ENCODE measurements around the gene PTPRN2.

The PTPRN2 gene

GRCh38 chr7:158040199-158040598, 547.4 kb downstream of the PTPRN2 start:
- TF ChIP-seq GATA2 (IDR thresholded peaks at IDR 0.05; ENCODE audit: low read depth, low read length) (no peak), GATA3 (IDR thresholded peaks at IDR 0.05; ENCODE audit: low read depth, low read length) (no peak)

- no peak for TF ChIP-seq GATA3 (IDR thresholded peaks at IDR 0.05; ENCODE audit: low read depth, low read length)
- TF ChIP-seq GATA2 (IDR thresholded peaks at IDR 0.05; ENCODE audit: low read depth, low read length) = no peak
Measured at GRCh38 chr7:158039270-158039669, 548.4 kb downstream of the PTPRN2 start.

- TF ChIP-seq GATA2 (IDR thresholded peaks at IDR 0.05; ENCODE audit: low read depth, low read length) (no peak), GATA3 (IDR thresholded peaks at IDR 0.05; ENCODE audit: low read depth, low read length) (no peak)
Measured at GRCh38 chr7:158037211-158037610, 550.4 kb downstream of the PTPRN2 start.

- TF ChIP-seq GATA2 (IDR thresholded peaks at IDR 0.05; ENCODE audit: low read depth, low read length) = no peak
- no peak for TF ChIP-seq GATA3 (IDR thresholded peaks at IDR 0.05; ENCODE audit: low read depth, low read length)
Measured at GRCh38 chr7:158035343-158035742, 552.3 kb downstream of the PTPRN2 start.

- no peak for TF ChIP-seq GATA3 (IDR thresholded peaks at IDR 0.05; ENCODE audit: low read depth, low read length)
- TF ChIP-seq GATA2 (IDR thresholded peaks at IDR 0.05; ENCODE audit: low read depth, low read length) = no peak
Measured at GRCh38 chr7:158034571-158034970, 553.1 kb downstream of the PTPRN2 start.

GRCh38 chr7:158033196-158033595, 554.4 kb downstream of the PTPRN2 start:
- TF ChIP-seq GATA3 (IDR thresholded peaks at IDR 0.05; ENCODE audit: low read depth, low read length) = no peak
- no peak for TF ChIP-seq GATA2 (IDR thresholded peaks at IDR 0.05; ENCODE audit: low read depth, low read length)

GRCh38 chr7:158032561-158033115, 555.0 kb downstream of the PTPRN2 start:
- no peak for TF ChIP-seq GATA2 (IDR thresholded peaks at IDR 0.05; ENCODE audit: low read depth, low read length)
- TF ChIP-seq GATA3 (IDR thresholded peaks at IDR 0.05; ENCODE audit: low read depth, low read length) = no peak

- TF ChIP-seq GATA2 (IDR thresholded peaks at IDR 0.05; ENCODE audit: low read depth, low read length) (no peak), GATA3 (IDR thresholded peaks at IDR 0.05; ENCODE audit: low read depth, low read length) (no peak)
Measured at GRCh38 chr7:158031867-158032308, 555.7 kb downstream of the PTPRN2 start.

- no peak for TF ChIP-seq GATA3 (IDR thresholded peaks at IDR 0.05; ENCODE audit: low read depth, low read length)
- TF ChIP-seq GATA2 (IDR thresholded peaks at IDR 0.05; ENCODE audit: low read depth, low read length) = 0 out of 2 replicates have a peak, but pooled peaks have one; percentile 10
Measured at GRCh38 chr7:158030566-158030965, 557.1 kb downstream of the PTPRN2 start.

- TF ChIP-seq GATA3 (IDR thresholded peaks at IDR 0.05; ENCODE audit: low read depth, low read length) (no peak), GATA2 (IDR thresholded peaks at IDR 0.05; ENCODE audit: low read depth, low read length) (no peak)
Measured at GRCh38 chr7:158030071-158030470, 557.6 kb downstream of the PTPRN2 start.

- TF ChIP-seq GATA3 (IDR thresholded peaks at IDR 0.05; ENCODE audit: low read depth, low read length) = no peak
- TF ChIP-seq GATA2 (IDR thresholded peaks at IDR 0.05; ENCODE audit: low read depth, low read length) = no peak
Measured at GRCh38 chr7:158029509-158029908, 558.1 kb downstream of the PTPRN2 start.

GRCh38 chr7:158028971-158029370, 558.7 kb downstream of the PTPRN2 start:
- no peak for TF ChIP-seq GATA3 (IDR thresholded peaks at IDR 0.05; ENCODE audit: low read depth, low read length)
- no peak for TF ChIP-seq GATA2 (IDR thresholded peaks at IDR 0.05; ENCODE audit: low read depth, low read length)

- TF ChIP-seq GATA3 (IDR thresholded peaks at IDR 0.05; ENCODE audit: low read depth, low read length) = no peak
- no peak for TF ChIP-seq GATA2 (IDR thresholded peaks at IDR 0.05; ENCODE audit: low read depth, low read length)
Measured at GRCh38 chr7:158028290-158028941, 559.2 kb downstream of the PTPRN2 start.

GRCh38 chr7:158027646-158028045, 560.0 kb downstream of the PTPRN2 start:
- TF ChIP-seq GATA2 (IDR thresholded peaks at IDR 0.05; ENCODE audit: low read depth, low read length) = no peak
- no peak for TF ChIP-seq GATA3 (IDR thresholded peaks at IDR 0.05; ENCODE audit: low read depth, low read length)

GRCh38 chr7:158026636-158027265, 560.9 kb downstream of the PTPRN2 start:
- no peak for TF ChIP-seq GATA2 (IDR thresholded peaks at IDR 0.05; ENCODE audit: low read depth, low read length)
- TF ChIP-seq GATA3 (IDR thresholded peaks at IDR 0.05; ENCODE audit: low read depth, low read length) = no peak

All from SH-SY5Y (cell line).